MM.1S (cell line): ENCODE data around the gene ACSL6.

Source experiments
- CTCF ChIP-seq: fragments of 300-600 bp; sonication (generic); IDR thresholded peaks from 2 replicates; pipeline ENCODE4 v1.5.1; 2016; ENCODE audit warnings: antibody characterized with exemption, low read length, mixed read lengths
- EZH2 ChIP-seq: fragments of 300-600 bp; sonication (generic); optimal IDR thresholded peaks from 2 replicates; pipeline ENCODE3; 2017; ENCODE audit warnings: low read depth, mild to moderate bottlenecking, antibody characterized with exemption, low read length, mixed read lengths

GRCh38 chr5:131987251-131987650 is 24.2 kb downstream of the ACSL6 start:
- TF ChIP-seq CTCF, result no peak
- TF ChIP-seq EZH2, result no peak
